WTC11 (cell line): Measurements from ENCODE around the gene GPR183. TPM values are rescaled to one million over a fixed set of nuclear protein-coding genes. Genes with fewer than 3 reads are reported as not detected.

ENCODE experiments used
- ATAC-seq: fragments of 200-7000 bp; cut with Tn5 transposase; 2 replicates; pipeline ENCODE4 v1.10.0; 2021; ENCODE audit warnings: mild to moderate bottlenecking, moderate library complexity
- CTCF ChIA-PET: fragments of 300-600 bp; sonication (Branson Sonifier 250); formaldehyde crosslinking; loops from one replicate; lab custom pipeline; 2021; ENCODE audit warnings: antibody characterized with exemption; lab: Charles Lee
- POLR2A ChIA-PET: fragments of 350-600 bp; sonication (Branson Sonifier 250); formaldehyde crosslinking; loops from one replicate; lab custom pipeline; 2021; ENCODE audit warnings: antibody characterized with exemption; lab: Charles Lee
- DNase-seq: peaks from one replicate; pipeline ENCODE4 v3.0.0; 2021; ENCODE audit warnings: low spot score
- H3K27ac Mint-ChIP-seq: 2 replicates; pipeline ENCODE4 v1.8.0; 2021; ENCODE audit warnings: mixed read lengths
- H3K27me3 Mint-ChIP-seq: 2 replicates; pipeline ENCODE4 v1.8.0; 2021; ENCODE audit warnings: low read depth, mild to moderate bottlenecking, moderate library complexity, mixed read lengths
- H3K36me3 Mint-ChIP-seq: 2 replicates; pipeline ENCODE4 v1.8.0; 2021; ENCODE audit warnings: mixed read lengths
- H3K4me1 Mint-ChIP-seq: 2 replicates; pipeline ENCODE4 v1.8.0; 2022; ENCODE audit warnings: mixed read lengths
- H3K4me3 Mint-ChIP-seq: 2 replicates; pipeline ENCODE4 v1.8.0; 2021; ENCODE audit warnings: mild to moderate bottlenecking, moderate library complexity, mixed read lengths
- H3K9me3 Mint-ChIP-seq: 2 replicates; pipeline ENCODE4 v1.8.0; 2021; ENCODE audit warnings: mixed read lengths
- CBFB ChIP-seq: sonication (generic); formaldehyde crosslinking; IDR thresholded peaks from 2 replicates; pipeline ENCODE4 v1.8.1; 2022; ENCODE audit warnings: mild to moderate bottlenecking, low read depth, missing genetic modification reagents
- CREB1 ChIP-seq: sonication (generic); formaldehyde crosslinking; IDR thresholded peaks from 2 replicates; pipeline ENCODE4 v1.8.0; 2023; ENCODE audit warnings: mild to moderate bottlenecking, missing genetic modification reagents
- ESRRA ChIP-seq: sonication (generic); formaldehyde crosslinking; IDR thresholded peaks from 2 replicates; pipeline ENCODE4 v1.8.1; 2022; ENCODE audit warnings: mild to moderate bottlenecking, missing genetic modification reagents, borderline replicate concordance
- FOXJ3 ChIP-seq: sonication (generic); formaldehyde crosslinking; IDR thresholded peaks from 2 replicates; pipeline ENCODE4 v1.9.0; 2021; ENCODE audit warnings: missing genetic modification reagents, mild to moderate bottlenecking, borderline replicate concordance
- FOXK1 ChIP-seq: sonication (generic); formaldehyde crosslinking; IDR thresholded peaks from 2 replicates; pipeline ENCODE4 v1.8.0; 2022; ENCODE audit warnings: mild to moderate bottlenecking, moderate library complexity, missing genetic modification reagents
- JAZF1 ChIP-seq: fragments of 250-450 bp; sonication (Bioruptor Pico); IDR thresholded peaks from 2 replicates; pipeline ENCODE4 v1.9.0; 2021; ENCODE audit warnings: moderate library complexity, mild to moderate bottlenecking, inconsistent platforms
- JUN ChIP-seq: sonication (generic); formaldehyde crosslinking; IDR thresholded peaks from 2 replicates; pipeline ENCODE4 v1.8.0; 2023; ENCODE audit warnings: mild to moderate bottlenecking, missing genetic modification reagents
- RELA ChIP-seq: sonication (generic); formaldehyde crosslinking; IDR thresholded peaks from 2 replicates; pipeline ENCODE4 v1.8.1; 2022; ENCODE audit warnings: missing genetic modification reagents, mild to moderate bottlenecking, borderline replicate concordance
- SMAD3 ChIP-seq: sonication (generic); formaldehyde crosslinking; IDR thresholded peaks from 2 replicates; pipeline ENCODE4 v1.8.0; 2022; ENCODE audit warnings: missing genetic modification reagents, mild to moderate bottlenecking, borderline replicate concordance
- SOX15 ChIP-seq: fragments of 250-450 bp; sonication (Bioruptor Pico); IDR thresholded peaks from 2 replicates; pipeline ENCODE4 v1.9.0; 2021; ENCODE audit warnings: mild to moderate bottlenecking
- SP1 ChIP-seq: sonication (generic); formaldehyde crosslinking; conservative IDR thresholded peaks from 2 replicates; pipeline ENCODE4 v1.8.1; 2022; ENCODE audit warnings: missing genetic modification reagents
- TEAD1 ChIP-seq: sonication (generic); formaldehyde crosslinking; IDR thresholded peaks from 2 replicates; pipeline ENCODE4 v1.8.0; 2022; ENCODE audit warnings: mild to moderate bottlenecking, missing genetic modification reagents
- ZNF423 ChIP-seq: fragments of 250-450 bp; sonication (Bioruptor Pico); IDR thresholded peaks from 2 replicates; pipeline ENCODE4 v2.1.2; 2022; ENCODE audit warnings: mild to moderate bottlenecking, moderate library complexity
- total RNA-seq: library from RNA; stranded (reverse); gene quantifications from 3 replicates; pipeline ENCODE4 v1.2.3, GENCODE V29; 2021
- TF ChIP-seq, protein P1 (sequence below): fragments of 250-450 bp; sonication (Bioruptor Pico); IDR thresholded peaks from 2 replicates; pipeline ENCODE4 v1.8.0; 2021; ENCODE audit warnings: mild to moderate bottlenecking
- TF ChIP-seq, protein P2 (sequence below): sonication (generic); formaldehyde crosslinking; IDR thresholded peaks from 2 replicates; pipeline ENCODE4 v1.8.0; 2022; ENCODE audit warnings: mild to moderate bottlenecking, missing genetic modification reagents
- TF ChIP-seq, protein P3 (sequence below): sonication (generic); formaldehyde crosslinking; IDR thresholded peaks from 2 replicates; pipeline ENCODE4 v1.8.1; 2023; ENCODE audit warnings: mild to moderate bottlenecking, missing genetic modification reagents, moderate library complexity
- TF ChIP-seq, protein P4 (sequence below): sonication (generic); formaldehyde crosslinking; IDR thresholded peaks from 2 replicates; pipeline ENCODE4 v1.8.1; 2022; ENCODE audit warnings: low read depth, mild to moderate bottlenecking, moderate library complexity, missing genetic modification reagents, borderline replicate concordance
- TF ChIP-seq, protein P5 (sequence below): sonication (generic); formaldehyde crosslinking; IDR thresholded peaks from 2 replicates; pipeline ENCODE4 v1.8.0; 2022; ENCODE audit warnings: mild to moderate bottlenecking, missing genetic modification reagents
- TF ChIP-seq, protein P6 (sequence below): sonication (generic); formaldehyde crosslinking; IDR thresholded peaks from 2 replicates; pipeline ENCODE4 v1.8.1; 2022; ENCODE audit warnings: low read depth, missing genetic modification reagents, borderline replicate concordance
- TF ChIP-seq, protein P7 (sequence below): fragments of 250-450 bp; sonication (Bioruptor Pico); IDR thresholded peaks from 2 replicates; pipeline ENCODE4 v1.9.0; 2021; ENCODE audit warnings: moderate library complexity, mild to moderate bottlenecking, inconsistent platforms, borderline replicate concordance
- TF ChIP-seq, protein P8 (sequence below): sonication (generic); formaldehyde crosslinking; IDR thresholded peaks from 2 replicates; pipeline ENCODE4 v1.8.0; 2023; ENCODE audit warnings: mild to moderate bottlenecking, missing genetic modification reagents
- TF ChIP-seq, protein P9 (sequence below): sonication (generic); formaldehyde crosslinking; IDR thresholded peaks from 2 replicates; pipeline ENCODE4 v1.8.1; 2023; ENCODE audit warnings: mild to moderate bottlenecking, moderate library complexity, missing genetic modification reagents

GPR183 gene
- total RNA-seq, 1 experiment from 2014 or later: 0.13 TPM

DNA sequence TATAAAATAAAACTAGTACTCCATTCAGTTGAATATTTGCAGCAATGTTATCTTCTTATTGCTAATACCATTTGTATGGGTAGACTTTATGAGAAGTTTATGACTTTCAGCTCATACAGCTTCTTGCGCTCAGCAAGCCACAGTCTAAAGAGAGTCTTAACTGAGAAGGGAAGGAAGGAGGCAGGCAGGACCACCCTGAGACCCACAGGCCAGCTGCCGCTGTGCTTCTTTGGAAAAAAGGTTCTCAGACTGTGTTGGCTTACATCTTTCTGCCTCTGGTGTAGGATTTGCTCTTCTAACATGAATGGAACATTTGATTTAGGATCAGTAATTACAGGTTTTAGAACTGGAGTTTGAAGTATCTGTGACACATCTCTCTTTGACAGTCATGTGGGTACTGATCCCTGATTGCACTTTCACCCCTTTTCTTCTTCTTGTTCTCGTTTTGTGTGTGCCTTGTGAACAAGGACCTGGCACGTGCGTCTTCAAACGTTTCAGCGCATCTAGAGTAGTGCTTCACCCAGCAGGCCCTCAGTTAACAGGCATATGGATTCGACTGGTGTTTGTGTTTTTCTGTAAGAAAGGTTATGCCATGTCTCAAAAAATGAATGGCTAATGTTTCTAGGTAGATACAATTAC is 41.9 kb downstream of the GPR183 start:
- no peak overlapping the region for H3K4me3 Mint-ChIP-seq
- ChIA-PET POLR2A (no interaction called here), CTCF (interaction anchor here (0.8 to 4.8 kb wide), 32 partner anchors 8 to 437 kb away, joined by 3 to 74 read pairs (median 4); partner anchors contain the start of gene UBAC2)
- H3K36me3 Mint-ChIP-seq: no peaks in the 10 kb centered on the region
- peak overlapping the region; percentile 1; the same call in 1 of the 2 replicates for H3K27ac Mint-ChIP-seq
- H3K27me3 Mint-ChIP-seq: no peaks in the 10 kb centered on the region
- TF ChIP-seq, protein P1, sequence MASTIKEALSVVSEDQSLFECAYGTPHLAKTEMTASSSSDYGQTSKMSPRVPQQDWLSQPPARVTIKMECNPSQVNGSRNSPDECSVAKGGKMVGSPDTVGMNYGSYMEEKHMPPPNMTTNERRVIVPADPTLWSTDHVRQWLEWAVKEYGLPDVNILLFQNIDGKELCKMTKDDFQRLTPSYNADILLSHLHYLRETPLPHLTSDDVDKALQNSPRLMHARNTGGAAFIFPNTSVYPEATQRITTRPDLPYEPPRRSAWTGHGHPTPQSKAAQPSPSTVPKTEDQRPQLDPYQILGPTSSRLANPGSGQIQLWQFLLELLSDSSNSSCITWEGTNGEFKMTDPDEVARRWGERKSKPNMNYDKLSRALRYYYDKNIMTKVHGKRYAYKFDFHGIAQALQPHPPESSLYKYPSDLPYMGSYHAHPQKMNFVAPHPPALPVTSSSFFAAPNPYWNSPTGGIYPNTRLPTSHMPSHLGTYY (CRISPR knock-in tag): no peak
- TF ChIP-seq SP1 (CRISPR knock-in tag) (no peak), FOXK1 (no peak), CBFB (CRISPR knock-in tag) (no peak), ESRRA (CRISPR knock-in tag) (no peak), JAZF1 (no peak), SMAD3 (CRISPR knock-in tag) (no peak), FOXJ3 (CRISPR knock-in tag) (no peak), SOX15 (no peak), CREB1 (CRISPR knock-in tag) (no peak)
- TF ChIP-seq, protein P2, sequence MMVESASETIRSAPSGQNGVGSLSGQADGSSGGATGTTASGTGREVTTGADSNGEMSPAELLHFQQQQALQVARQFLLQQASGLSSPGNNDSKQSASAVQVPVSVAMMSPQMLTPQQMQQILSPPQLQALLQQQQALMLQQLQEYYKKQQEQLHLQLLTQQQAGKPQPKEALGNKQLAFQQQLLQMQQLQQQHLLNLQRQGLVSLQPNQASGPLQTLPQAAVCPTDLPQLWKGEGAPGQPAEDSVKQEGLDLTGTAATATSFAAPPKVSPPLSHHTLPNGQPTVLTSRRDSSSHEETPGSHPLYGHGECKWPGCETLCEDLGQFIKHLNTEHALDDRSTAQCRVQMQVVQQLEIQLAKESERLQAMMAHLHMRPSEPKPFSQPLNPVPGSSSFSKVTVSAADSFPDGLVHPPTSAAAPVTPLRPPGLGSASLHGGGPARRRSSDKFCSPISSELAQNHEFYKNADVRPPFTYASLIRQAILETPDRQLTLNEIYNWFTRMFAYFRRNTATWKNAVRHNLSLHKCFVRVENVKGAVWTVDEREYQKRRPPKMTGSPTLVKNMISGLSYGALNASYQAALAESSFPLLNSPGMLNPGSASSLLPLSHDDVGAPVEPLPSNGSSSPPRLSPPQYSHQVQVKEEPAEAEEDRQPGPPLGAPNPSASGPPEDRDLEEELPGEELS (CRISPR knock-in tag): no peak
- TF ChIP-seq, protein P3, sequence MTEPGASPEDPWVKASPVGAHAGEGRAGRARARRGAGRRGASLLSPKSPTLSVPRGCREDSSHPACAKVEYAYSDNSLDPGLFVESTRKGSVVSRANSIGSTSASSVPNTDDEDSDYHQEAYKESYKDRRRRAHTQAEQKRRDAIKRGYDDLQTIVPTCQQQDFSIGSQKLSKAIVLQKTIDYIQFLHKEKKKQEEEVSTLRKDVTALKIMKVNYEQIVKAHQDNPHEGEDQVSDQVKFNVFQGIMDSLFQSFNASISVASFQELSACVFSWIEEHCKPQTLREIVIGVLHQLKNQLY (CRISPR knock-in tag): no peak
- TF ChIP-seq, protein P4, sequence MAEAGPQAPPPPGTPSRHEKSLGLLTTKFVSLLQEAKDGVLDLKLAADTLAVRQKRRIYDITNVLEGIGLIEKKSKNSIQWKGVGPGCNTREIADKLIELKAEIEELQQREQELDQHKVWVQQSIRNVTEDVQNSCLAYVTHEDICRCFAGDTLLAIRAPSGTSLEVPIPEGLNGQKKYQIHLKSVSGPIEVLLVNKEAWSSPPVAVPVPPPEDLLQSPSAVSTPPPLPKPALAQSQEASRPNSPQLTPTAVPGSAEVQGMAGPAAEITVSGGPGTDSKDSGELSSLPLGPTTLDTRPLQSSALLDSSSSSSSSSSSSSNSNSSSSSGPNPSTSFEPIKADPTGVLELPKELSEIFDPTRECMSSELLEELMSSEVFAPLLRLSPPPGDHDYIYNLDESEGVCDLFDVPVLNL (CRISPR knock-in tag): no peak
- TF ChIP-seq, protein P5, sequence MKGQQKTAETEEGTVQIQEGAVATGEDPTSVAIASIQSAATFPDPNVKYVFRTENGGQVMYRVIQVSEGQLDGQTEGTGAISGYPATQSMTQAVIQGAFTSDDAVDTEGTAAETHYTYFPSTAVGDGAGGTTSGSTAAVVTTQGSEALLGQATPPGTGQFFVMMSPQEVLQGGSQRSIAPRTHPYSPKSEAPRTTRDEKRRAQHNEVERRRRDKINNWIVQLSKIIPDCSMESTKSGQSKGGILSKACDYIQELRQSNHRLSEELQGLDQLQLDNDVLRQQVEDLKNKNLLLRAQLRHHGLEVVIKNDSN (CRISPR knock-in tag): no peak
- TF ChIP-seq, protein P6, sequence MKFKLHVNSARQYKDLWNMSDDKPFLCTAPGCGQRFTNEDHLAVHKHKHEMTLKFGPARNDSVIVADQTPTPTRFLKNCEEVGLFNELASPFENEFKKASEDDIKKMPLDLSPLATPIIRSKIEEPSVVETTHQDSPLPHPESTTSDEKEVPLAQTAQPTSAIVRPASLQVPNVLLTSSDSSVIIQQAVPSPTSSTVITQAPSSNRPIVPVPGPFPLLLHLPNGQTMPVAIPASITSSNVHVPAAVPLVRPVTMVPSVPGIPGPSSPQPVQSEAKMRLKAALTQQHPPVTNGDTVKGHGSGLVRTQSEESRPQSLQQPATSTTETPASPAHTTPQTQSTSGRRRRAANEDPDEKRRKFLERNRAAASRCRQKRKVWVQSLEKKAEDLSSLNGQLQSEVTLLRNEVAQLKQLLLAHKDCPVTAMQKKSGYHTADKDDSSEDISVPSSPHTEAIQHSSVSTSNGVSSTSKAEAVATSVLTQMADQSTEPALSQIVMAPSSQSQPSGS (CRISPR knock-in tag): no peak
- TF ChIP-seq, protein P7, sequence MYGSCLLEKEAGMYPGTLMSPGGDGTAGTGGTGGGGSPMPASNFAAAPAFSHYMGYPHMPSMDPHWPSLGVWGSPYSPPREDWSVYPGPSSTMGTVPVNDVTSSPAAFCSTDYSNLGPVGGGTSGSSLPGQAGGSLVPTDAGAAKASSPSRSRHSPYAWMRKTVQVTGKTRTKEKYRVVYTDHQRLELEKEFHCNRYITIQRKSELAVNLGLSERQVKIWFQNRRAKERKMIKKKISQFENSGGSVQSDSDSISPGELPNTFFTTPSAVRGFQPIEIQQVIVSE (CRISPR knock-in tag): no peak
- no peaks in the 10 kb centered on the region for H3K9me3 Mint-ChIP-seq
- no peak for ATAC-seq
- H3K4me1 Mint-ChIP-seq: peaks cover 12% of the 10 kb centered on the region
- DNase-seq: no peak

DNA sequence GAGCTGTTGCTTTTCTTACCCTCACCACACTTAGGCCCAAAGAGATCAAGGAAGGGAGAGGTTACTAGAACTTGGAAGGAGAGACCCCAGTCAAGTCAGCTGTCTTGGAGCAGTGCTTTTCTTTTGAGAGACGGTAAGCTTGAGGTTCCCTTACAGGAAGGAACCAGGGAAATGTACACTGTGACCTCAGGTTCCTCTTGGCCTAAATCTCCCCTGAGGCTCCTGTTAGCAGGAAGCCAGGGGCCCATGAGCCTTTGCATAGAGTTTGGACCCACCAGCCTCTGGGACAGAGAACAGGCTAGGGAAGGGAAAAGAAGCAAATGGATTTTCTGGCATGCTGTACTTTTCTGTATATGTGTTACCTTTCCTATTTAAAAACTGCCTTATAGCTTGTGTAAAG is 43.1 kb downstream of the GPR183 start:
- H3K4me3 Mint-ChIP-seq: no peak overlapping the region
- TF ChIP-seq ZNF423 (CRISPR knock-in tag): no peak
- no peak for TF ChIP-seq TEAD1
- no peak for TF ChIP-seq JUN (CRISPR knock-in tag)
- TF ChIP-seq, protein P8, sequence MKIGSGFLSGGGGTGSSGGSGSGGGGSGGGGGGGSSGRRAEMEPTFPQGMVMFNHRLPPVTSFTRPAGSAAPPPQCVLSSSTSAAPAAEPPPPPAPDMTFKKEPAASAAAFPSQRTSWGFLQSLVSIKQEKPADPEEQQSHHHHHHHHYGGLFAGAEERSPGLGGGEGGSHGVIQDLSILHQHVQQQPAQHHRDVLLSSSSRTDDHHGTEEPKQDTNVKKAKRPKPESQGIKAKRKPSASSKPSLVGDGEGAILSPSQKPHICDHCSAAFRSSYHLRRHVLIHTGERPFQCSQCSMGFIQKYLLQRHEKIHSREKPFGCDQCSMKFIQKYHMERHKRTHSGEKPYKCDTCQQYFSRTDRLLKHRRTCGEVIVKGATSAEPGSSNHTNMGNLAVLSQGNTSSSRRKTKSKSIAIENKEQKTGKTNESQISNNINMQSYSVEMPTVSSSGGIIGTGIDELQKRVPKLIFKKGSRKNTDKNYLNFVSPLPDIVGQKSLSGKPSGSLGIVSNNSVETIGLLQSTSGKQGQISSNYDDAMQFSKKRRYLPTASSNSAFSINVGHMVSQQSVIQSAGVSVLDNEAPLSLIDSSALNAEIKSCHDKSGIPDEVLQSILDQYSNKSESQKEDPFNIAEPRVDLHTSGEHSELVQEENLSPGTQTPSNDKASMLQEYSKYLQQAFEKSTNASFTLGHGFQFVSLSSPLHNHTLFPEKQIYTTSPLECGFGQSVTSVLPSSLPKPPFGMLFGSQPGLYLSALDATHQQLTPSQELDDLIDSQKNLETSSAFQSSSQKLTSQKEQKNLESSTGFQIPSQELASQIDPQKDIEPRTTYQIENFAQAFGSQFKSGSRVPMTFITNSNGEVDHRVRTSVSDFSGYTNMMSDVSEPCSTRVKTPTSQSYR (CRISPR knock-in tag): no peak
- TF ChIP-seq, protein P9, sequence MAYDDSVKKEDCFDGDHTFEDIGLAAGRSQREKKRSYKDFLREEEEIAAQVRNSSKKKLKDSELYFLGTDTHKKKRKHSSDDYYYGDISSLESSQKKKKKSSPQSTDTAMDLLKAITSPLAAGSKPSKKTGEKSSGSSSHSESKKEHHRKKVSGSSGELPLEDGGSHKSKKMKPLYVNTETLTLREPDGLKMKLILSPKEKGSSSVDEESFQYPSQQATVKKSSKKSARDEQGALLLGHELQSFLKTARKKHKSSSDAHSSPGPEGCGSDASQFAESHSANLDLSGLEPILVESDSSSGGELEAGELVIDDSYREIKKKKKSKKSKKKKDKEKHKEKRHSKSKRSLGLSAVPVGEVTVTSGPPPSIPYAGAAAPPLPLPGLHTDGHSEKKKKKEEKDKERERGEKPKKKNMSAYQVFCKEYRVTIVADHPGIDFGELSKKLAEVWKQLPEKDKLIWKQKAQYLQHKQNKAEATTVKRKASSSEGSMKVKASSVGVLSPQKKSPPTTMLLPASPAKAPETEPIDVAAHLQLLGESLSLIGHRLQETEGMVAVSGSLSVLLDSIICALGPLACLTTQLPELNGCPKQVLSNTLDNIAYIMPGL (CRISPR knock-in tag): no peak
- TF ChIP-seq RELA (CRISPR knock-in tag): no peak

More for the DNA sequence above, 43.1 kb downstream of the GPR183 start:
- DNase-seq (no peak), ATAC-seq (no peak)
- H3K27me3 Mint-ChIP-seq: no peaks in the 10 kb centered on the region
- H3K27ac Mint-ChIP-seq: peak overlapping the region; percentile 73; the same call in 1 of the 2 replicates
- H3K9me3 Mint-ChIP-seq: no peaks in the 10 kb centered on the region
- H3K4me1 Mint-ChIP-seq: peaks cover 12% of the 10 kb centered on the region
- ChIA-PET CTCF (interaction anchor here (0.9 to 3.1 kb wide), 4 partner anchors 49 to 128 kb away, joined by 3 to 17 read pairs (median 8); partner anchors contain the start of gene UBAC2), POLR2A (interaction anchor here (0.9 kb wide), 1 partner anchor 87 kb away, joined by 3 read pairs; no protein-coding TSS in a partner anchor)
- no peaks in the 10 kb centered on the region for H3K36me3 Mint-ChIP-seq
